Measurements from ENCODE around the gene DYNLT1. TPM values are rescaled to one million over a fixed set of nuclear protein-coding genes. Genes with fewer than 3 reads are reported as not detected.

DYNLT1 gene
- total and polyA plus RNA-seq, 2 experiments from 2014 or later = 60.9 to 241 TPM

GRCh38 chr6:158603261-158604047 is 41.1 kb downstream of the DYNLT1 start (continued):
- TF ChIP-seq, protein P1, sequence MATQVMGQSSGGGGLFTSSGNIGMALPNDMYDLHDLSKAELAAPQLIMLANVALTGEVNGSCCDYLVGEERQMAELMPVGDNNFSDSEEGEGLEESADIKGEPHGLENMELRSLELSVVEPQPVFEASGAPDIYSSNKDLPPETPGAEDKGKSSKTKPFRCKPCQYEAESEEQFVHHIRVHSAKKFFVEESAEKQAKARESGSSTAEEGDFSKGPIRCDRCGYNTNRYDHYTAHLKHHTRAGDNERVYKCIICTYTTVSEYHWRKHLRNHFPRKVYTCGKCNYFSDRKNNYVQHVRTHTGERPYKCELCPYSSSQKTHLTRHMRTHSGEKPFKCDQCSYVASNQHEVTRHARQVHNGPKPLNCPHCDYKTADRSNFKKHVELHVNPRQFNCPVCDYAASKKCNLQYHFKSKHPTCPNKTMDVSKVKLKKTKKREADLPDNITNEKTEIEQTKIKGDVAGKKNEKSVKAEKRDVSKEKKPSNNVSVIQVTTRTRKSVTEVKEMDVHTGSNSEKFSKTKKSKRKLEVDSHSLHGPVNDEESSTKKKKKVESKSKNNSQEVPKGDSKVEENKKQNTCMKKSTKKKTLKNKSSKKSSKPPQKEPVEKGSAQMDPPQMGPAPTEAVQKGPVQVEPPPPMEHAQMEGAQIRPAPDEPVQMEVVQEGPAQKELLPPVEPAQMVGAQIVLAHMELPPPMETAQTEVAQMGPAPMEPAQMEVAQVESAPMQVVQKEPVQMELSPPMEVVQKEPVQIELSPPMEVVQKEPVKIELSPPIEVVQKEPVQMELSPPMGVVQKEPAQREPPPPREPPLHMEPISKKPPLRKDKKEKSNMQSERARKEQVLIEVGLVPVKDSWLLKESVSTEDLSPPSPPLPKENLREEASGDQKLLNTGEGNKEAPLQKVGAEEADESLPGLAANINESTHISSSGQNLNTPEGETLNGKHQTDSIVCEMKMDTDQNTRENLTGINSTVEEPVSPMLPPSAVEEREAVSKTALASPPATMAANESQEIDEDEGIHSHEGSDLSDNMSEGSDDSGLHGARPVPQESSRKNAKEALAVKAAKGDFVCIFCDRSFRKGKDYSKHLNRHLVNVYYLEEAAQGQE (IDR thresholded peaks at IDR 0.05; ENCODE audit: unreplicated experiment) = no peak
- TF ChIP-seq EZH2phosphoT487 (IDR thresholded peaks at IDR 0.05; ENCODE audit: unreplicated experiment) = no peak

GRCh38 chr6:158599635-158600034 is 44.9 kb downstream of the DYNLT1 start:
- ATAC-seq = peak; percentile 58
- peaks cover 16% of the 10 kb centered on the region; the same call in 1 of the 2 replicates for H4K20me1 ChIP-seq (replicated peaks; ENCODE audit: insufficient read depth)
- H3K9me2 ChIP-seq (ENCODE audit: insufficient read depth) = no peaks in the 10 kb centered on the region
- no peak overlapping the region for H3K27ac ChIP-seq (ENCODE audit: low read depth)
- H3K79me2 ChIP-seq (replicated peaks; ENCODE audit: insufficient read depth) = 0 out of 2 replicates have a peak, but pooled peaks cover 3% of the 10 kb centered on the region
- H3K4me1 Mint-ChIP-seq = no peaks in the 10 kb centered on the region
- peak; percentile 28 for DNase-seq (ENCODE audit: low spot score)
- H3K4me2 ChIP-seq = no peak overlapping the region
- H3K36me3 ChIP-seq (ENCODE audit: insufficient read depth) = no peaks in the 10 kb centered on the region
- H3K4me3 Mint-ChIP-seq = no peak overlapping the region
- no peak overlapping the region for H2AFZ ChIP-seq
- H3K4me1 ChIP-seq (ENCODE audit: insufficient read depth) = no peaks in the 10 kb centered on the region
- no peaks in the 10 kb centered on the region for H3K27me3 ChIP-seq (ENCODE audit: insufficient read depth)
- peaks cover 4% of the 10 kb centered on the region for H3K27me3 Mint-ChIP-seq (ENCODE audit: insufficient read depth, low read depth, poor library complexity)
- H3F3A ChIP-seq (replicated peaks; ENCODE audit: low read depth) = no peaks in the 10 kb centered on the region
- no peak overlapping the region for H3K4me3 ChIP-seq
- TF ChIP-seq CTCF (conservative IDR thresholded peaks at IDR 0.05; ENCODE audit: low read depth in 2 of 2) (no peak), EZH2phosphoT487 (IDR thresholded peaks at IDR 0.05; ENCODE audit: unreplicated experiment) (no peak), ZNF114 (CRISPR knock-in tag; IDR thresholded peaks at IDR 0.05) (no peak), ZNF331 (CRISPR knock-in tag; IDR thresholded peaks at IDR 0.05; ENCODE audit: low read depth) (no peak), STAT1 (IDR thresholded peaks at IDR 0.05; ENCODE audit: unreplicated experiment) (no peak), POLR2AphosphoS5 (IDR thresholded peaks at IDR 0.05; ENCODE audit: low read depth) (no peak), EZH2 (IDR thresholded peaks at IDR 0.05; ENCODE audit: low read depth, unreplicated experiment) (no peak), NANOG (IDR thresholded peaks at IDR 0.05; ENCODE audit: borderline replicate concordance) (no peak), CREB1 (CRISPR knock-in tag; IDR thresholded peaks at IDR 0.05; ENCODE audit: low read depth) (no peak)
- TF ChIP-seq, protein P2, sequence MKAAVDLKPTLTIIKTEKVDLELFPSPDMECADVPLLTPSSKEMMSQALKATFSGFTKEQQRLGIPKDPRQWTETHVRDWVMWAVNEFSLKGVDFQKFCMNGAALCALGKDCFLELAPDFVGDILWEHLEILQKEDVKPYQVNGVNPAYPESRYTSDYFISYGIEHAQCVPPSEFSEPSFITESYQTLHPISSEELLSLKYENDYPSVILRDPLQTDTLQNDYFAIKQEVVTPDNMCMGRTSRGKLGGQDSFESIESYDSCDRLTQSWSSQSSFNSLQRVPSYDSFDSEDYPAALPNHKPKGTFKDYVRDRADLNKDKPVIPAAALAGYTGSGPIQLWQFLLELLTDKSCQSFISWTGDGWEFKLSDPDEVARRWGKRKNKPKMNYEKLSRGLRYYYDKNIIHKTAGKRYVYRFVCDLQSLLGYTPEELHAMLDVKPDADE (IDR thresholded peaks at IDR 0.05) = no peak
- no peaks in the 10 kb centered on the region; the same call in 2 of the 3 replicates for H3K9me3 Mint-ChIP-seq
- peaks cover 44% of the 10 kb centered on the region for H3K36me3 Mint-ChIP-seq (ENCODE audit: low read depth)
- H3K27ac Mint-ChIP-seq = no peak overlapping the region

Data from GM23338 (cell line).